Measurements from ENCODE around the gene PHKG1. TPM values are rescaled to one million over a fixed set of nuclear protein-coding genes. Genes with fewer than 3 reads are reported as not detected.

The PHKG1 gene
- polyA plus RNA-seq, 1 donor (not counting 4 experiments of a cell fraction or from before 2014, with no cell fraction given), result 0.25 TPM

DNA sequence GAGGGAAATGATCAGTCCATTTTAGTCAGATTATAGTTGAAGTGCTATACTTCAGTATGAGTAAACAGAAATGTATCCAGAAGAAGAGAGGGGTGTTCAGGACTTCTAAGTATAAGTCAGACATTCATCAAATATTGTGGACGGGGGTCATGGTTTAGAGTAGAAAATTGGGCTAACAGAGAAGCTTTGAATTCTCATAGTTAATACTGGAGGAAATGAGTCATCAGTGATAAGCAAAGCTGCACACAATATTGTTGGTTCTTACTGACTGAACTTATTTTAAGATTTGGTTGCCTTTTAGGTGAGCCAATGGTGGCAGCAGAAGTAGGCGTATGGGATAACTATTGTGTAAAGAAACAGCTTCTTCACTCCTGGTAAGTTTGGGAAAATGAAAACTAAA is 30.4 kb downstream of the PHKG1 start:
- H3K27me3 ChIP-seq (ENCODE audit: control insufficient read depth, extremely low read depth, insufficient read depth, low read length), result no peaks in the 10 kb centered on the region
- peaks cover 33% of the 10 kb centered on the region for H3K79me2 ChIP-seq (ENCODE audit: control insufficient read depth, insufficient read depth, low read length)
- H2AFZ ChIP-seq (ENCODE audit: control insufficient read depth, low read length), result no peak overlapping the region
- peak overlapping the region; percentile 29 for H3K27ac ChIP-seq (ENCODE audit: control insufficient read depth, insufficient read depth, low read length)
- peaks cover 2% of the 10 kb centered on the region for H3K9me1 ChIP-seq (ENCODE audit: control insufficient read depth, extremely low read depth, insufficient read depth, low read length)
- peaks cover 28% of the 10 kb centered on the region for H3K4me1 ChIP-seq (ENCODE audit: control insufficient read depth, extremely low read depth, insufficient read depth, low read length)
- H3K4me2 ChIP-seq (ENCODE audit: control insufficient read depth, extremely low read depth, insufficient read depth, low read depth, low read length), result no peak overlapping the region
- H3K36me3 ChIP-seq (ENCODE audit: control insufficient read depth in 2 of 2, extremely low read depth in 1 of 2, insufficient read depth in 2 of 2, low read length in 2 of 2), result peaks cover 11 to 40% of the 10 kb centered on the region in 2 experiments
- TF ChIP-seq EZH2 (IDR thresholded peaks at IDR 0.05; ENCODE audit: low read length), result no peak
- TF ChIP-seq, protein P1, sequence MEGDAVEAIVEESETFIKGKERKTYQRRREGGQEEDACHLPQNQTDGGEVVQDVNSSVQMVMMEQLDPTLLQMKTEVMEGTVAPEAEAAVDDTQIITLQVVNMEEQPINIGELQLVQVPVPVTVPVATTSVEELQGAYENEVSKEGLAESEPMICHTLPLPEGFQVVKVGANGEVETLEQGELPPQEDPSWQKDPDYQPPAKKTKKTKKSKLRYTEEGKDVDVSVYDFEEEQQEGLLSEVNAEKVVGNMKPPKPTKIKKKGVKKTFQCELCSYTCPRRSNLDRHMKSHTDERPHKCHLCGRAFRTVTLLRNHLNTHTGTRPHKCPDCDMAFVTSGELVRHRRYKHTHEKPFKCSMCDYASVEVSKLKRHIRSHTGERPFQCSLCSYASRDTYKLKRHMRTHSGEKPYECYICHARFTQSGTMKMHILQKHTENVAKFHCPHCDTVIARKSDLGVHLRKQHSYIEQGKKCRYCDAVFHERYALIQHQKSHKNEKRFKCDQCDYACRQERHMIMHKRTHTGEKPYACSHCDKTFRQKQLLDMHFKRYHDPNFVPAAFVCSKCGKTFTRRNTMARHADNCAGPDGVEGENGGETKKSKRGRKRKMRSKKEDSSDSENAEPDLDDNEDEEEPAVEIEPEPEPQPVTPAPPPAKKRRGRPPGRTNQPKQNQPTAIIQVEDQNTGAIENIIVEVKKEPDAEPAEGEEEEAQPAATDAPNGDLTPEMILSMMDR (optimal IDR thresholded peaks at IDR 0.05 in 1 of 3, IDR thresholded peaks at IDR 0.05 in 1 of 3, conservative IDR thresholded peaks at IDR 0.05 in 1 of 3; ENCODE audit: extremely low read depth in 1 of 3, insufficient read depth in 2 of 3, low read length in 3 of 3), result no peak
- H3K9me3 ChIP-seq (ENCODE audit: control insufficient read depth, low read depth, low read length), result no peaks in the 10 kb centered on the region
- no peak overlapping the region for H3K4me3 ChIP-seq (ENCODE audit: control insufficient read depth in 2 of 3, extremely low read depth in 1 of 3, insufficient read depth in 2 of 3, low read depth in 1 of 3, low read length in 3 of 3)
- FAIRE-seq (no peak), DNase-seq (ENCODE audit: low read depth, low spot score) (no peak)
- dilution Hi-C loops (cut with MboI; ENCODE audit: extremely low pct_ligation_motif_present, low sequenced_read_pairs), result no loop called here
- H4K20me1 ChIP-seq (ENCODE audit: control insufficient read depth, extremely low read depth, insufficient read depth, low read length), result peaks cover 6% of the 10 kb centered on the region
- no peak overlapping the region for H3K9ac ChIP-seq (ENCODE audit: control insufficient read depth, extremely low read depth, insufficient read depth, low read length)

DNA sequence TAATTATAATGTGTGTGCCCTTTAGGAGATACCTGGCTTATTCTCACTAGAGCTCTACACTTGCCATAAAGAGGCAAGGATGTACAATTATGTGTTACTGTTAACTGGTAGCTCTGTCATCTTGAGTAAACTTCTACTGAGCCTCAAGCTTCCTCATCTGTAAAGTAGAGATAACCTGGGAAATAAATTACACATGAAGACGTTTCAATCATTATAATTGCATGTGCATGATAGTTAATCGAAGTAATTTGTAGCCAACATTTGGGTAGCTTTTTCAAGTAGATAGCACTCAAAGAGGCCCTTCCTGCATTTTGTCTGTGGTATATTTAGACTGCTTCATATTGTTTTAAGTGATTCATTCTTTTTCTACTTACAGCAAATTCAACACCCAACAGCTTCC is 38.8 kb downstream of the PHKG1 start:
- dilution Hi-C loops (cut with MboI; ENCODE audit: extremely low pct_ligation_motif_present, low sequenced_read_pairs), result no loop called here
- FAIRE-seq (no peak), DNase-seq (ENCODE audit: low read depth, low spot score) (no peak)
- Histone ChIP-seq H3K27ac (ENCODE audit: control insufficient read depth, insufficient read depth, low read length) (no peak overlapping the region), H3K9ac (ENCODE audit: control insufficient read depth, extremely low read depth, insufficient read depth, low read length) (no peak overlapping the region), H3K79me2 (ENCODE audit: control insufficient read depth, insufficient read depth, low read length) (peaks cover 80% of the 10 kb centered on the region), H3K36me3 (ENCODE audit: control insufficient read depth in 2 of 2, extremely low read depth in 1 of 2, insufficient read depth in 2 of 2, low read length in 2 of 2) (peaks cover 18 to 19% of the 10 kb centered on the region in 2 experiments), H3K9me1 (ENCODE audit: control insufficient read depth, extremely low read depth, insufficient read depth, low read length) (no peaks in the 10 kb centered on the region), H3K27me3 (ENCODE audit: control insufficient read depth, extremely low read depth, insufficient read depth, low read length) (no peaks in the 10 kb centered on the region), H3K4me1 (ENCODE audit: control insufficient read depth, extremely low read depth, insufficient read depth, low read length) (peaks cover 27% of the 10 kb centered on the region), H4K20me1 (ENCODE audit: control insufficient read depth, extremely low read depth, insufficient read depth, low read length) (no peaks in the 10 kb centered on the region), H3K4me2 (ENCODE audit: control insufficient read depth, extremely low read depth, insufficient read depth, low read depth, low read length) (no peak overlapping the region), H3K4me3 (ENCODE audit: control insufficient read depth in 2 of 3, extremely low read depth in 1 of 3, insufficient read depth in 2 of 3, low read depth in 1 of 3, low read length in 3 of 3) (no peak overlapping the region), H2AFZ (ENCODE audit: control insufficient read depth, low read length) (no peak overlapping the region), H3K9me3 (ENCODE audit: control insufficient read depth, low read depth, low read length) (no peaks in the 10 kb centered on the region)
- no peak for TF ChIP-seq EZH2 (IDR thresholded peaks at IDR 0.05; ENCODE audit: low read length)
- TF ChIP-seq, protein P1 (optimal IDR thresholded peaks at IDR 0.05 in 1 of 3, IDR thresholded peaks at IDR 0.05 in 1 of 3, conservative IDR thresholded peaks at IDR 0.05 in 1 of 3; ENCODE audit: extremely low read depth in 1 of 3, insufficient read depth in 2 of 3, low read length in 3 of 3), result no peak
